ENCODE data around the gene ECT2L. TPM values are rescaled to one million over a fixed set of nuclear protein-coding genes. Genes with fewer than 3 reads are reported as not detected.

The ECT2L gene
- polyA plus RNA-seq, 2 of the 4 experiments (the other 2 are of a cell fraction) = 0.01 TPM; not detected in 1

DNA sequence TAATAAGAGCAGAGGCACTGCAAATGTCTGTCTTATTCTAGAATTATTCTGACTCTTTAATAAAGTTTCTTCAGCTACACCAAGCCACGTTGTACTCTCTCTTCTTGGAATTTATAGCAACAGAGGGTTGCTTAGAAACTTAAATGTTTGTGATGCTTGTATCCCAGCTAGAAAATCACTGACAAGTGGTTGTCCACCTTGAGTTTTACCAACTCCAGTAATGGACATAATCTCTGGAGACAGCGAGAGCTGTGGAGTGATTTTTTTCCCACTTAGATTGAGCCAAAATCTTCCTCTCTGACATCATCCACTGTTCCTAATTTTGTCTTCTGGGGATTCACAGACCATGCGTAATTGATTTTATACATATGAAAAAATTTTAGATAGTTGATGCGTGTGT is 8.0 kb downstream of the ECT2L start:
- no peaks in the 10 kb centered on the region for H3K9me3 ChIP-seq
- FAIRE-seq (no peak), ATAC-seq (no peak), DNase-seq (ENCODE audit: low read depth in 1 of 2, low spot score in 1 of 2) (no peak)
- ChIA-PET CTCF (interaction anchor here (0.6 kb wide), 1 partner anchor 29 kb away, joined by 3 read pairs; no protein-coding TSS in a partner anchor), POLR2A (no interaction called here)
- H3K4me1 ChIP-seq = no peaks in the 10 kb centered on the region
- H3K27ac ChIP-seq = no peak overlapping the region
- H3K4me3 ChIP-seq = no peak overlapping the region
- H3K4me2 ChIP-seq = no peak overlapping the region
- TF ChIP-seq BHLHE40 (IDR thresholded peaks at IDR 0.05; ENCODE audit: low read depth, low read length) (no peak), RARB (CRISPR knock-in tag; IDR thresholded peaks at IDR 0.05) (no peak), RNF2 (IDR thresholded peaks at IDR 0.05; ENCODE audit: borderline replicate concordance, low read depth) (no peak), CHD4 (IDR thresholded peaks at IDR 0.05; ENCODE audit: borderline replicate concordance) (no peak)
- TF ChIP-seq, protein P1, sequence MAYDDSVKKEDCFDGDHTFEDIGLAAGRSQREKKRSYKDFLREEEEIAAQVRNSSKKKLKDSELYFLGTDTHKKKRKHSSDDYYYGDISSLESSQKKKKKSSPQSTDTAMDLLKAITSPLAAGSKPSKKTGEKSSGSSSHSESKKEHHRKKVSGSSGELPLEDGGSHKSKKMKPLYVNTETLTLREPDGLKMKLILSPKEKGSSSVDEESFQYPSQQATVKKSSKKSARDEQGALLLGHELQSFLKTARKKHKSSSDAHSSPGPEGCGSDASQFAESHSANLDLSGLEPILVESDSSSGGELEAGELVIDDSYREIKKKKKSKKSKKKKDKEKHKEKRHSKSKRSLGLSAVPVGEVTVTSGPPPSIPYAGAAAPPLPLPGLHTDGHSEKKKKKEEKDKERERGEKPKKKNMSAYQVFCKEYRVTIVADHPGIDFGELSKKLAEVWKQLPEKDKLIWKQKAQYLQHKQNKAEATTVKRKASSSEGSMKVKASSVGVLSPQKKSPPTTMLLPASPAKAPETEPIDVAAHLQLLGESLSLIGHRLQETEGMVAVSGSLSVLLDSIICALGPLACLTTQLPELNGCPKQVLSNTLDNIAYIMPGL (CRISPR knock-in tag; IDR thresholded peaks at IDR 0.05; ENCODE audit: borderline replicate concordance) = no peak
- TF ChIP-seq, protein P2, sequence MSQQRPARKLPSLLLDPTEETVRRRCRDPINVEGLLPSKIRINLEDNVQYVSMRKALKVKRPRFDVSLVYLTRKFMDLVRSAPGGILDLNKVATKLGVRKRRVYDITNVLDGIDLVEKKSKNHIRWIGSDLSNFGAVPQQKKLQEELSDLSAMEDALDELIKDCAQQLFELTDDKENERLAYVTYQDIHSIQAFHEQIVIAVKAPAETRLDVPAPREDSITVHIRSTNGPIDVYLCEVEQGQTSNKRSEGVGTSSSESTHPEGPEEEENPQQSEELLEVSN (IDR thresholded peaks at IDR 0.05; ENCODE audit: borderline replicate concordance, low read depth) = no peak
- WGBS (ENCODE audit: missing lambda C conversion rate) = 49% methylated on average over 4 of the region's 4 CpGs

DNA sequence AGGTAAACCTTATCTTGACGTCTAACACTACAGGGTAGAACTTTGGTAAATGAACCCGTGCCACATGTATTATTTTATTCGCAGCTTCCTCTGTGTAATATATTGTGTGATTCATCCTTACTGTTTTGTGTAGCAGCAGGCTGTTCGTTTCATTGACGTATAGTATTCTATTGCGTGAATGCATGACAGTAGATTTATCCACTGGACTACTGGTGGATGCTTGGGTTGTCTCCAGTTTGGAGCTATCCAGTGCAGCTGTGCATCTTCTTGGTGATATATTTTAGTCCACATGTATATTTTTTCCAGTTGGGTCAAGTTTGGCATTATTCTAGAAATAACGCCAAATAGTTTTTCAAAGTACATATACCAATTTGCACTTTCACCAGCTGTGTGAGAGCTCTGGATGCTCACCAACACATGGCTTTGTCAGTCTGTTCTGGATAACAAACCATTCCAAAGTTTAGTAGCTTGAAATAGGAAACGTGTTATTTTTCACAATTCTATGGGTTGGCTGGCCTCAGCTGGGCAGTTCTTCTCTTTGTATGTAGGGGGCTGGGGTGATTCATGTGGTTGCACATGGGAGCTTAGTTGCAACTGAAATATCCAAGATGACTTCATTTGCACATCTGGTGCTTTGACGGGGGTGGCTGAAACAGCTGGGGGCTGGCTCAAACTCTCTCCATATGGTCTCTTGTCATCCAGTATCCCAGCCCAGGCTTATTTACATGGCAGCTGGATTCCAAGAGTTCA is 9.3 kb downstream of the ECT2L start:
- Histone ChIP-seq H3K9me3 (no peaks in the 10 kb centered on the region), H3K27ac (no peak overlapping the region), H3K4me1 (no peaks in the 10 kb centered on the region), H3K4me2 (no peak overlapping the region), H3K4me3 (no peak overlapping the region)
- WGBS (ENCODE audit: missing lambda C conversion rate) = 57% methylated on average over 9 of the region's 9 CpGs
- CTCF ChIA-PET = interaction anchor here (1.1 to 2.9 kb wide), 2 partner anchors 10 to 559 kb away, joined by 3 to 9 read pairs; no protein-coding TSS in a partner anchor
- ATAC-seq (no peak), FAIRE-seq (no peak), DNase-seq (ENCODE audit: low read depth in 1 of 2, low spot score in 1 of 2) (no peak)
- no peak for TF ChIP-seq SMC3 (IDR thresholded peaks at IDR 0.05)
- TF ChIP-seq RFX5 (IDR thresholded peaks at IDR 0.05) = no peak
- no peak for TF ChIP-seq RARB (CRISPR knock-in tag; IDR thresholded peaks at IDR 0.05)
- no peak for TF ChIP-seq NFE2L2 (conservative IDR thresholded peaks at IDR 0.05; ENCODE audit: low read length)
- TF ChIP-seq, protein P3, sequence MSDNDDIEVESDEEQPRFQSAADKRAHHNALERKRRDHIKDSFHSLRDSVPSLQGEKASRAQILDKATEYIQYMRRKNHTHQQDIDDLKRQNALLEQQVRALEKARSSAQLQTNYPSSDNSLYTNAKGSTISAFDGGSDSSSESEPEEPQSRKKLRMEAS (IDR thresholded peaks at IDR 0.05) = no peak
- no peak for TF ChIP-seq EHMT2 (IDR thresholded peaks at IDR 0.05; ENCODE audit: low read depth)
- TF ChIP-seq ZNF302 (CRISPR knock-in tag; IDR thresholded peaks at IDR 0.05) = no peak
- TF ChIP-seq, protein P4, sequence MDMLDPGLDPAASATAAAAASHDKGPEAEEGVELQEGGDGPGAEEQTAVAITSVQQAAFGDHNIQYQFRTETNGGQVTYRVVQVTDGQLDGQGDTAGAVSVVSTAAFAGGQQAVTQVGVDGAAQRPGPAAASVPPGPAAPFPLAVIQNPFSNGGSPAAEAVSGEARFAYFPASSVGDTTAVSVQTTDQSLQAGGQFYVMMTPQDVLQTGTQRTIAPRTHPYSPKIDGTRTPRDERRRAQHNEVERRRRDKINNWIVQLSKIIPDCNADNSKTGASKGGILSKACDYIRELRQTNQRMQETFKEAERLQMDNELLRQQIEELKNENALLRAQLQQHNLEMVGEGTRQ (IDR thresholded peaks at IDR 0.05) = no peak
- no peak for TF ChIP-seq ESRRA (IDR thresholded peaks at IDR 0.05; ENCODE audit: borderline replicate concordance, low read length)
- TF ChIP-seq RNF2 (IDR thresholded peaks at IDR 0.05; ENCODE audit: borderline replicate concordance, low read depth) = no peak
- TF ChIP-seq CHD2 (IDR thresholded peaks at IDR 0.05; ENCODE audit: low read length, partially characterized antibody) = no peak
- TF ChIP-seq EHF (CRISPR knock-in tag; IDR thresholded peaks at IDR 0.05) = no peak
- TF ChIP-seq, protein P5, sequence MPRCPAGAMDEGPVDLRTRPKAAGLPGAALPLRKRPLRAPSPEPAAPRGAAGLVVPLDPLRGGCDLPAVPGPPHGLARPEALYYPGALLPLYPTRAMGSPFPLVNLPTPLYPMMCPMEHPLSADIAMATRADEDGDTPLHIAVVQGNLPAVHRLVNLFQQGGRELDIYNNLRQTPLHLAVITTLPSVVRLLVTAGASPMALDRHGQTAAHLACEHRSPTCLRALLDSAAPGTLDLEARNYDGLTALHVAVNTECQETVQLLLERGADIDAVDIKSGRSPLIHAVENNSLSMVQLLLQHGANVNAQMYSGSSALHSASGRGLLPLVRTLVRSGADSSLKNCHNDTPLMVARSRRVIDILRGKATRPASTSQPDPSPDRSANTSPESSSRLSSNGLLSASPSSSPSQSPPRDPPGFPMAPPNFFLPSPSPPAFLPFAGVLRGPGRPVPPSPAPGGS (IDR thresholded peaks at IDR 0.05) = no peak
- POLR2A ChIA-PET = no interaction called here

DNA sequence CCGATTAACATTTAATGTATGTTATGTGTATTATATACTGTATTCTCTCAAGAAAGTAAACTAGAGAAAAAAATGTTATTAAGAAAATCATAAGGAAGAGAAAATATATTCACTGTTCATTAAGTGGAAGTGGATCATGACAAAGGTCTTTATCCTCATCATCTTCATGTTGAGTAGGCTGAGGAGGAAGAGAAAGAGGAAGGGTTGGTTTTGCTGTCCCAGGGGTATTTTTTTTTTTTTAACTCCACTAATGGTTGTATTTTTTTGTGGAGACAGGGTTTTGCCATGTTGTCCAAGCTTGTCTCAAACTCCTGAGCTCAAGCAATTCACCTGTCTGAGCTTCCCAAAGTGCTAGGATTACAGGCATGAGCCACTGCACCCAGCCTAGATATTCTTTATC is 11.0 kb downstream of the ECT2L start:
- POLR2A ChIA-PET = no interaction called here
- CTCF ChIA-PET = interaction anchor here (0.9 to 2.9 kb wide), 2 partner anchors 9 to 563 kb away, joined by 3 to 9 read pairs; no protein-coding TSS in a partner anchor
- Histone ChIP-seq H3K4me3 (no peak overlapping the region), H3K9me3 (no peaks in the 10 kb centered on the region), H3K4me1 (no peaks in the 10 kb centered on the region), H3K27ac (no peak overlapping the region), H3K4me2 (no peak overlapping the region)
- FAIRE-seq (no peak), DNase-seq (ENCODE audit: low read depth in 1 of 2, low spot score in 1 of 2) (no peak), ATAC-seq (no peak)
- WGBS (ENCODE audit: missing lambda C conversion rate) = 91% methylated on average over 1 of the region's 1 CpG
- TF ChIP-seq RFX5 (IDR thresholded peaks at IDR 0.05) = no peak
- TF ChIP-seq FOXS1 (CRISPR knock-in tag; IDR thresholded peaks at IDR 0.05) = no peak
- no peak for TF ChIP-seq SMC3 (IDR thresholded peaks at IDR 0.05)
- TF ChIP-seq, protein P2 (IDR thresholded peaks at IDR 0.05; ENCODE audit: borderline replicate concordance, low read depth) = no peak
- TF ChIP-seq CHD4 (IDR thresholded peaks at IDR 0.05; ENCODE audit: borderline replicate concordance) = no peak
- TF ChIP-seq, protein P4 (IDR thresholded peaks at IDR 0.05) = no peak
- no peak for TF ChIP-seq EP300 (IDR thresholded peaks at IDR 0.05)
- TF ChIP-seq ZC3H11A (IDR thresholded peaks at IDR 0.05) = no peak
- no peak for TF ChIP-seq ZSCAN20 (CRISPR knock-in tag; IDR thresholded peaks at IDR 0.05)
- no peak for TF ChIP-seq FOSB (CRISPR knock-in tag; IDR thresholded peaks at IDR 0.05)
- no peak for TF ChIP-seq ZFP36 (IDR thresholded peaks at IDR 0.05; ENCODE audit: borderline replicate concordance, partially characterized antibody)
- TF ChIP-seq ZNF302 (CRISPR knock-in tag; IDR thresholded peaks at IDR 0.05) = no peak
- TF ChIP-seq, protein P6, sequence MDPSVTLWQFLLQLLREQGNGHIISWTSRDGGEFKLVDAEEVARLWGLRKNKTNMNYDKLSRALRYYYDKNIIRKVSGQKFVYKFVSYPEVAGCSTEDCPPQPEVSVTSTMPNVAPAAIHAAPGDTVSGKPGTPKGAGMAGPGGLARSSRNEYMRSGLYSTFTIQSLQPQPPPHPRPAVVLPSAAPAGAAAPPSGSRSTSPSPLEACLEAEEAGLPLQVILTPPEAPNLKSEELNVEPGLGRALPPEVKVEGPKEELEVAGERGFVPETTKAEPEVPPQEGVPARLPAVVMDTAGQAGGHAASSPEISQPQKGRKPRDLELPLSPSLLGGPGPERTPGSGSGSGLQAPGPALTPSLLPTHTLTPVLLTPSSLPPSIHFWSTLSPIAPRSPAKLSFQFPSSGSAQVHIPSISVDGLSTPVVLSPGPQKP (IDR thresholded peaks at IDR 0.05; ENCODE audit: low read depth, low read length) = no peak

Data from A549 (cell line).